GM18907 (cell line): ENCODE data around the gene CEBPE.

Experiments used
- ATAC-seq: cut with Tn5 transposase; IDR thresholded peaks from one replicate; pipeline ENCODE4 v1.9.1; 2021; ENCODE audit warnings: mild to moderate bottlenecking, moderate library complexity; ENCODE audit not compliant: unreplicated experiment

Gene CEBPE

GRCh38 chr14:23145794-23146350, 26.8 kb upstream of the CEBPE start:
- ATAC-seq = no peak

DNA sequence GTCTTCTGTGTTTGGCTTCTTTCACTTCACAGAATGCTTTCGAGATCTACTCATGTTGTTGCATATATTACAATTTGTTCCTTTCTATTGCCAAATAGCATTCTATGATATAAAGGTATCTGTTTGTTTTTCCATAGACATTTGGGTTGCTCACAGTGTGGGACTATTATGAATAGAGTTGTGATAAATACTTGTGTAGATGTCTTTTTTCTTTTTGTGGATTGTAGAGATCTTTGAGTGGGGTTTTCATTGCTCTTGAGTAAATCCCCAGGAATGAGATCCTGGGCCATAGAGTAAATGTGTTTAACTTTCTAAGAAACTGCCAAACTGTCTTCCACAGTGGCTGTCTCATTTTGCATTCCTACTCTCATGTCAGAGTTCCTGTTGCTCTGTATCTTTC, 24.9 kb upstream of the CEBPE start:
- ATAC-seq = no peak

- ATAC-seq = no peak
Measured at GRCh38 chr14:23142826-23143225, 23.8 kb upstream of the CEBPE start.

- ATAC-seq = no peak
Measured at GRCh38 chr14:23141706-23142444, 22.8 kb upstream of the CEBPE start.

DNA sequence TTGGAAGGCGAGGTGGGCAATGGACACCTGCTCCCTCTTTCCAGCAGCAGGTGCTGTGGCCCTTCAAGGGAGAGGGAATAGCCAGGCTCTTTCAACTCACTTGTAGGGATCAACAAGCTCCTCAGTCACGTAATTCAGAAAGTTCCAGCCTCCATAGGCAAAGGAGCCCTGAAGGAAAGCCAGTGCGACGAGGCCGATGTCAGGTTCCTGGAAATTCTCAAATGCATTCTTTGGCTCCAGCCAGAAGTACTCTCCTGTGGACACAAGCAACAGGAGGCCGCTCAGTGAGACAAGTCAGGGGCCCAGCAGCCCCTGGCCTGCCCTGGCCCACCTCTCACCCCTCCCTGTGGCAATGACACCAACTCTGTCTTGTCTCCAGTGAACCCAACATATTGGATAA, 21.3 kb upstream of the CEBPE start:
- ATAC-seq = no peak

- no peak for ATAC-seq
Measured at GRCh38 chr14:23139874-23140273, 20.8 kb upstream of the CEBPE start.

DNA sequence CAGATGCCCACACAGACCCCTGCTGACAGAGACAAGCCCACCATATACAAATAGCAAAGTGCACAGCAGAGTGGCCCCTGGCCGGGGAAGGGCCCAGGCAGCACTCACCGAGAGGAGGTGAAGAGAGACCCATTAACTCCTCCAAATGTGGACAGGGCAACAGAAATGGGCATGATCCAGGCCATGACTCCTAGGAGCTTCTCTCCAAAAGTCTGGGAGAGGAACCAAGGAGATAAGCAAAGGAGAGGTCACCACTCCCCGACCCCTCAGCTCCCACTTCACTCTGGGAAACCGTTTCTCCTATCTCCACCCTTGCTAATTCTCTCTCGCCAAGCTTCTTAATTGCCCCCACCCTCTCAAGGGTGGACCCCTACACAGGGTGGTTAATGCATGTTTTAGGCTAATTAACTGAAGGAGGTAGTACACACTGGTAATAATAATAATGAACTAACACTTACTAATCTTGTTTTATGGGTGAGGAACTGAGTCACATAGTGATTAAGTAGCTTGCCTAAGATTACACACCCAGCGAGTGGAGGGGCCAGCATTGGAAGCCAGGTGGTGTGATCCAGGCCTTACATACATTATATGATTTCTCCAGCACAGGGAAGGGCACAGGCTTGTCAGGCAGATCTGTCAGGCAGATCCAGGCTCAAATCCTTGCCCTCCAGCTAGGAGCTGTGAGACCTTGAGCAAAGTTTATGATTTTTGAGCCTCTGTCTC, 18.9 kb upstream of the CEBPE start:
- ATAC-seq = no peak

GRCh38 chr14:23137192-23137812, 18.2 kb upstream of the CEBPE start:
- ATAC-seq = no peak

GRCh38 chr14:23136566-23137133, 17.6 kb upstream of the CEBPE start:
- no peak for ATAC-seq

DNA sequence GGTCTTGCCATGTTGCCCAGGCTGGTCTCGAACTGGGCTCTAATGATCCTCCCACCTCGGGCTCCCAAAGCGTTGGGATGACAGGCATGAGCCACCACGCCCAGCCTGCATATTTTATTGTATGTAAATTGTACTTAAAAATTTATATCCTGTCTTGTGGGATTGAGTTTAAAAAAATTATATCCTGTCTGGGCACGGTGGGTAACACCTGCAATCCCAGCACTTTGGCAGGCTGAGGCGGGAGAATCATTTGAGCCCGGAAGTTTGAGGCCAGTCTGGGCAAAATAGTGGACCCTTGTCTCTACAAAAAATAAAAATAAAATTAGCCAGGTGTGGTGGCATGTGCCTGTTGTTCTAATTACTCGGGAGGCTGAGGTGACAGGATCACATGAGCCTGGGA, 13.9 kb upstream of the CEBPE start:
- no peak for ATAC-seq

DNA sequence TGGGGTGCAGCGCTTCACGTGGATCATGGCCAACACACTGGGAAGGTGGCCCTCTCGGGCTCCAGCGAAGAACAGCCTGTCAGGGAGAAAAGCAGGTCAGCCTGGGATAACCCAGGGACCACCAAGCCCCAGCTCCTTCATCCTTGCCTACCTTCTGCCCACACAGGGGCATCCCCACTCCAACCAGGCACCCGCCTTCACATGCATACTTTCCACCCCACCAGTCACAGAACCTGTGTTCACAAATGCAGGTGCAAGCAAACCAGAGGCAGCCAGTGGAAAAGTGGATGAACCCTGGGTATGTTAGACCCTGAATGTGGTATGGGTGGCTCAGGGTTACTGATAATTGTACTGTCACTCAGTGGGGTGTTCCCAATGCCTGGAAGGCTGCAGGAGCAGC, 12.4 kb upstream of the CEBPE start:
- ATAC-seq = no peak

GRCh38 chr14:23130871-23131270, 11.8 kb upstream of the CEBPE start:
- no peak for ATAC-seq

DNA sequence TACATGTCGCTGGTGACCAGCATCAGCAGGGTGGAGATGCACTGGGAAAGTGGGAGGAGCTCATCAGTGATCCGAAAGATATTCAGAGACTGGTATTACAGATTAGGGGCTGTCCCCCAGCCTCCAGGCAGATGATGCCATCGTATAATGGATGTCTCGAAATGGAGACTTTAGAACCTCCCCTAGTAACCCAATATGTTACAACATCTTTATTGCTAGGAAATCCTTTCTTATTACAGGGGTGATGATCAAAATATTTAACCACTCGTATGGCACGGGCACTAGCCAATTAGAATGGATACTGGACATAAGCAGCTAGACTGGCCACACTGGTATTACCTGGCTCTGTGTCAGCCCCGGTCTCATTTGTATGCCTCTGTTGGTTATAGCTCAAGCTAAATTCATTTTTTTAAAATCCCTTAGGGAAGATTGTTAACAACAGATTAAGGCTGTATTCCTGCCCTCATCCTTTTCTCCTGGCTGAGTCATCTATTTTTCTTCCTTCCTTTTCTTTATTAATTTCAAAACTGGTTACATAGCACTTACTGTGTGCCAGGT, 10.8 kb upstream of the CEBPE start:
- ATAC-seq = no peak

DNA sequence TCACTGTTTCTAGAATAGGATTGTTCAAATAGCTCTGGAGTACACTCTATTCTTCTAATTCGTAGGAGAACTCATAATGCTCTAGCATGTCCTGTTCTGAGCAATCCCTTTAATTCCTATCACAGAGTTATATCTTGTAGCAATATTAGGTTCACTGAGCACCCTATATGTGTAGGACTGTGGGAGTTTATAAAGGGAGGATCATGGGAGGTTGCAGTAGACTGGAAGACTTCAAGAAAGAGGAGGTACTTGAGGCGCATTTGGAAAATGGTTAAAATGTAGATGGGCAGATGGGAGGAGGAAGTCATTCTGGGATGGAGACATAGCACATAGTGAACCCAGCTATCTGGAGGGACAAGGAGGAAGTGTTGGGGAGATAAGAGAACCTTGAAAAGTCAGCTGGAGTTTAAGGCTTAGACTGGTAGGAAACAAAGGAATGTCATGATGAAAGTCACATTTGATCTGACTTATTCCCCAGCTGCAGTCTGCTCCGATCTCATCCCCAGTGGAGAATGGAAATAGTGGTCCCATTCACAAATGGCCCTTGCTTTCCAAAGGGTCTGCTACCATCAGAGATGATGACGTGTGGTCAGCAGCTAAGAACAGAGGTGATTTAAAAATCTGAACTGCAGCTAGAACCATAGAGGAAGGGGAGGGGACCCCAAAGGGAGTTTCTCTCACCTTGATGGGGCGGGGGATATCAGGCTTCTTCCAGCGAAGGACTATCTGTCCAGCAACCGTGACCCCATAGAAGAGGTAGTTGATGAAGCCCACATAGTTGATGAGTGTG, 10.1 kb upstream of the CEBPE start:
- no peak for ATAC-seq

DNA sequence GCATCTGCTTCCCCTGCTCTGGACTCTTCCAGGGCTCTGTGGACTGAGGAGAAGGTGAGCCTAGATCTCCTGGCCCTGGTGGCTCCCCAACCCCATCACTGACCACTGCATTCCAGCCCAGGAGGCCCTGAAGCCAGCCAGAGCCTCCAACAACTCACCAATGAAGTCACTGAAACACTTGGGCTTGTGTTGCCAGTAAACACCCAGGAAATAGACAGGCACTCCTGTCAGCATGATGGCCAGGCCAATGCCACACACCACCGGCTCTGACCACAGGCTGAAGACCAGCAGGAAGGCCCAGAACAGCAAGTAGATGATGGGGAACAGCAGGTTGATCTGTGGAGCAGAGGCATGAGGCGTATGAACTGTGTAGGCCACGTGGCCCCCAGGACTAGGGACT, 8.8 kb upstream of the CEBPE start:
- ATAC-seq = no peak

DNA sequence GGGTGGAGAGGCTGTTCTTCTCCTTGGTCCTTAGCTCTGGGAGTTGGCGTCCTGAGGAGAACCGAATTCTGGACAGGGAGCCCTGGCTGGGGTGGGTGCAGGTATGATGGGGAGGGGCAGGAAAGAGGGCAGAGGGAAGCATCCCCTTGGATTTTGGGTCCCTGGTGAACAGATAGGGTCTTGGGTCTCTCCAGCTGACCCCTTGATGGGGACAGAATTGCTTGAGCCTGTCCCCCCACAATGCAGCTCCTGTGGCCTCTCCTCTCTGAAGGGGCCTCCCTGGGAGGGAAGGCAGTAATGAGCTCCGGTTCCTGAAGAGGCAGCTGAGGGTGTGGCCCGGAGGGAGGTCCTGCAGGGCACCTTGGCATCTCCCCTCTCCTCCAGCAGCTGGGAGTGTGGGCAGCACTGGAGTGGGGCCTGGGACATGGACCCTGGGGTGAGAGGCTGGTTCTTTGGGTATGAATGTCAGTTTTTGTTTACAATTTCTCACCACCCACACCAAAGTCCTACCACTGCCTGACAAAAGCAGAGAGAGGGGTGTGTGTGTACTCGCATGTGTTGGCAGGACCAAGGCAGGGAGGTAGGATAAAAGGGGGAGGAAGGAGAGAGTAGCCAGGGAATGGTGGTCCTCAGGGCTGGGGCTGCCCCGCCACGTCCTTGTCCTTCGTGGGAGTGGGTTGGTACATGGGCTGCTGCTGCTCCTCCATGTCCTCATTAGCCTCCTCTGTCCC, 7.7 kb upstream of the CEBPE start:
- ATAC-seq = no peak

DNA sequence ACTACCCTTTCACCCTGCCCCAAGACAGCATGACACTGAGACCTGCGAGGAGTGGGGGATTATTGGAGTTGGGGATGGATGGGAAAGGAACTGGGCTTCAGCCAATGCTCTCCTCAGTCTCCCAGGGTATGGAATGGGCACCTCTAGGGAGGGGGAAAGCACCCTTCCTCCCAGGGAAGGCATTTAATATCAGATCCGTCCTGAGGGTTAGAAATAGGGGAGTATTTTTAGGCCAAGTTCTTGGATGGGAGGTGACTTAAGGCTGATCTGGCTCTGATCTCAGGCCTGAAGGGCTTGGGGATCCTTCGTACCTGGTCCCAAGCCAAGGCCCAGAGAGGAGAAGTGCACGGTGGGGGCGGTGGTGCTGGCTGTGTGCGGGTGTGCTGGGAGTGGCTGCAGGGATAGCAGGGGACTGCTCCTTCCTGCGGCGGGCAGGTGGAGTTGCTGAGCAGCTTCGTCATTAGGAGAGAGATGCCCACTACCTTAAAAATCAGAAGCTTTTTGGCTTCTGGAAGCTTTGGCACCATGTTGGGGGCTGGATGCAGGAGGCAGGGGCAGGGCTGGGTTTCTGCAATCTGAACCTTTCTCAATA, 7.0 kb upstream of the CEBPE start:
- ATAC-seq = no peak

- ATAC-seq = no peak
Measured at GRCh38 chr14:23125011-23125410, 6.0 kb upstream of the CEBPE start.

DNA sequence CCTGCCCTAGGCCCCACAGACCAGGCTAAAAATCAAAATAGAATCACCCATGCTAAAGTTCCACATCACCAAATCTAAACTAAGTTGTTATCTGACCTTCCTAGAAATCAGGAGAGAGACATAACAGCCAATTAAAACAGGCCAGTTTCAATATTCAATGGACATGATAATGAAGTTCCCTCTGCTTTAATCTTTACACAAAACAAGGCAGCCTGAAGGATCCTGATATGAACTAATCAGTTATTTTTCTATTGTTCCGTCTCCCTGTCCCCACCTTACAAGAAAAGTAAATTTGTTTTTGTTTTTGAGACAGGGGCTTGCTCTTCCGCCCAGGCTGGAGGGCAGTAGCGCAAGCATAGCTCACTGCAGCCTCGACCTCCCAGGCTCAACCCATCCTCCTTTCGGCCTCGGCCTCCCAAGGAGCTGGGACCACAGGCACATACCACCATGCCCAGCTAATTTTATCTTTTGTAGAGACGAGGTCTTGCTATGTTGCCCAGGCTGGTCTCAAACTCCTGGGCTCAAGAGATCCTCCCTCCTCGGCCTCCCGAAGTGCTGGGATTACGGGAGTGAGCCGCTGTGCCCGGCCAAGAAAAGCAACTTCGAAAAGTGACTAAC, 5.4 kb upstream of the CEBPE start:
- no peak for ATAC-seq
